NCI-H446 treated with DMSO at 0.1 percent for 48 hours (cell line): ENCODE measurements around the gene NDUFA8.

Experiments used
- DNase-seq: peaks from one replicate; lab custom pipeline; 2025; lab: John Stamatoyannopoulos, UW

The NDUFA8 gene

GRCh38 chr9:122184551-122184950, 25.0 kb upstream of the NDUFA8 start:
- DNase-seq: no peak

GRCh38 chr9:122183501-122183900, 23.9 kb upstream of the NDUFA8 start:
- DNase-seq: no peak

GRCh38 chr9:122180633-122181032, 21.1 kb upstream of the NDUFA8 start:
- DNase-seq: no peak

DNA sequence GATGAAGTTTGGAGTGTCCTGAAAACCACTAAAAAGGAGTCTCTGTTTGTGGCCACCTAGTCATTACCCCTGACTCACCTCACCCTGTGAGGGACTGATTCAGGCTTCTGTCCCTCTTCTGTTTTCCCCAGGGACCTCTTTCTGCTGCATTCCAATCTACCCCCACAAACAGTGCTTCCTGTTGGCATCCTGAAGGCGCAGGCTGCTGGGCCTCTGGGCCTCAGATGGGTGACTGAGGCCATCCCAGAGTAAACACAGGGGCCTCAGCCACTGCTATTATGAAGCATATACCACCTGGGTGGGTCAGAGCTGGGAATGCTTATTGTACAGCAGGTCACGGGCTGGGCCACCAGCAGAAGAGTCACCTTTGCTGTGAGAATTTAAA, 20.1 kb upstream of the NDUFA8 start:
- no peak for DNase-seq

- no peak for DNase-seq
These were observed 19.6 kb upstream of the NDUFA8 start for GRCh38 chr9:122179054-122179689.

DNA sequence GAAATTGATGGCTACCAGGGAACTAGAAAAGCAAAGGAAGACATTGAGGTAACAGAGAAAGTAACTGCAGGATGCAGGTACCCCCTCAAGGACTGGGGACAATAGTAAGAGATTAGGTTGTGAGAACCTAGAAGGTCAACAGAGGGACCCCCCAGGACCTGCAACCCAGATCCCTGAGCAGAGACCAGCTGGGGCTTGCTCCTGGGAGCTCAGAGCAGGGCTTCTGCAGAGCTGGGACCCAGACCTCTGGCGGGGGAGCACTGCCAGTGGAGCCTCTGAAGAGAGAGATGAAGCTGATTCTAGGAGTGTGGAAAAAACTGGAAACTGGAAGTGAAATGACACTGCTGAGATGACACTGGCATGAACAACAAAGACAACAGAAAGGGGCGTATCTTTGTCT, 17.3 kb upstream of the NDUFA8 start:
- DNase-seq: no peak

DNA sequence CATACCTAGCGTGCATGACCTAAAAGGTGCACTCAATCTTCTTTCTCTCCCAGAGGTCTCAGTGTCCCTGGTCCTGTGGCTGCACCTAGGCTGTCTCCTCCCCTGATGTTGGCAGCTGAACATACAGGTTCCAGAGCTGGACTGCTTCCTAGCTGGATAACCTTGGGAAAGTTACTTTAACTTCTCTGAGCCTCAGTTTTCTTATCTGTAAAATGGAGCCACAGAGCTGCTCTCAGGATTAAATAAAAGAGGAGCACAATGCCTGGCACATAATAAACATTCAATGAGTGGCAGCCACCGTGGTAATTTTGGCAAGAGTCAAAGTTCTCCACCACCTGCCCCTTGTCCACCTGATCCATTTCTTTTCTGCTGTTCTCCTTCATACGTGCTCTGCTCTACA, 14.1 kb upstream of the NDUFA8 start:
- no peak for DNase-seq

DNA sequence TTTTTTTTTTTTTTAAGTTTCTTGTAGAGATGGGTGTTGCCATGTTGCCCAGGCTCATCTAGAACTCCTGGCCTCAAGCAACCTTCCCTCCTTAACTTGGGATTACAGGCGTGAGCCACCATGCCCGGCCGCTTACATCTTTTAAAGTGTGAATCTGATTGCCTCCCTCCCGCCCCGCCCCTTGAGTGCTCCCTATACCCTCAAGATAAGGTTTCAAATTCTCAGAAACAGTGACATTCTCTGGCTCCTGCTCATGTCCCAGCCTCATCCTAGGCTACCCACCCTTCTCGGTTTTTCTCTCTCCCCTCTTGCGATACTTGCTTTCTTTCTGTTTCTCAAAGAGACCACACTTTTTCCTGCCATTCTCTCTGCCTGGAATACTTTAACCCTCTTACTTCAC, 12.6 kb upstream of the NDUFA8 start:
- DNase-seq: no peak

- DNase-seq: no peak
These were observed 8.8 kb upstream of the NDUFA8 start for GRCh38 chr9:122168356-122168755.

- no peak for DNase-seq
These were observed 4.7 kb upstream of the NDUFA8 start for GRCh38 chr9:122164286-122164685.

DNA sequence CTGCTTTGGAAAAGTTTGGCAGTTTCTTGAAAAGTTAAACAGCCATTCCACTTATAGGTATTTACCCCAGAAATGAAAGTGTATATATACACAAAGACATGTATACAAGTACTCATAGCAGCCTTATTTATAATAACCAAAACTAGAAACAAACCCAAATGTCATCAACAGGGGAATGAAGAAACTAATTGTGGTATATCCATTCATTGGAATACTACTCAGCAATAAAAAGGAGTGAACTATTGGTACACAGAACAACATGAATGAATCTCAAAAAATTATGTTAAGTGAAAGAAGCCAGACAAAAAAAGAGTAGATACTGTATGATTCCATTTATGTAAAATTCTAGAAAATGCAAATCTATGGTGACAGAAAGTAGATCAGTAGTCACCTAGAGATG, 2.8 kb upstream of the NDUFA8 start:
- no peak for DNase-seq

DNA sequence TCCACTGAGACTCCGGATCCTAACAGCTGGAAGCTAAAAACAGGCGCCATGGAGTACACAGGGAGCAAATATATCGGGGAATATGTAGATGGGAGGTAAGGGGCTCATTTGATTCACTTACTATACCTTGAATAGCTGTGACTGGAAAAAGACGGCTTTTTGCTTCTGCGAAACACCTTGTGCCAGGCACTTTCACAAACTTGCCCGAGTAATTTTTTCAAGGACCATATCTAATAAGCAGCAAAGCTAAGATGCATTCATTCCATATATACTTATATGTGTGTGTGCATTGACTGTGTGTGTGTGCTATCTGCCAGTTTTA, 307 bp upstream of the NDUFA8 start:
- DNase-seq: no peak

DNA sequence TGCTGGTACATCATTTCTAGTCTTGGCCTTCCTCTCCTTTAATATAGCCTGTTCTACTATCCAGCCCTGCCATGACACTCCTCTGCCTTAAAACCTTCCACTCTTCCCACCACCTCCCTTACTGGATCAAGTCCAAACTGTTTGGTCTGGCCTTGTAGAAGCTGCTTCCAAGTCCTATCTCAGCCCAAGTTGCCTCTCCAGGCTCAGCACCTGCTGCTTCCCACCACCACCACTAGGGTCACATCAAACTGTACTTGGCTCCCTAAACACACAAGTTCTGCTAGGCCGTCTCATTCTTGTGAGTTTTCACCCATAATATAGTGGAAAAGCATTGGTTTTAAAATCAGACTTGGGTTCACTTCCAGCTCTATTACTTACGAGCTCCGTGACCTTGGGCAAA, 1.4 kb downstream of the NDUFA8 start:
- DNase-seq: peak; percentile 3

DNA sequence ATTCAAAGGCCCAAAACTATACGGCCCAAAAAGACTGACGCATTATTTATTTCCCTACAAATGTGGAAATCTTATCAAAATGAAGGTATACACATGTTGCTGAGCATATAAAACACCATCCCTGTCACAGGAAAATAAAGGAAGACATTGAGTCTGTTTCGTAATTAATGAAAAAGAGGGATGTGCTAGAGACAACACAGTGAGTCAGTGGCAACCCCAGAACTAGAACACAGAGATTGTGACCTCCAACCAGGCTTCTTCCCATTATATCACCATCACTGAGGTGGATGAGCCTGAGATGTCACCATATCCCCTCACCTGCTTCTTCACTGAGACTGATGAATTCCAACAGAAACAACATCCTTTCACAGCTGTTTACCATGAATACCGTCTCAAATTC, 3.8 kb downstream of the NDUFA8 start:
- no peak for DNase-seq

GRCh38 chr9:122151267-122151828, 8.2 kb downstream of the NDUFA8 start:
- DNase-seq: no peak

GRCh38 chr9:122145592-122145863, 14.1 kb downstream of the NDUFA8 start:
- DNase-seq: no peak

GRCh38 chr9:122144836-122145591, 14.6 kb downstream of the NDUFA8 start:
- DNase-seq: no peak

- DNase-seq: no peak
These were observed 15.6 kb downstream of the NDUFA8 start for GRCh38 chr9:122143876-122144405.

DNA sequence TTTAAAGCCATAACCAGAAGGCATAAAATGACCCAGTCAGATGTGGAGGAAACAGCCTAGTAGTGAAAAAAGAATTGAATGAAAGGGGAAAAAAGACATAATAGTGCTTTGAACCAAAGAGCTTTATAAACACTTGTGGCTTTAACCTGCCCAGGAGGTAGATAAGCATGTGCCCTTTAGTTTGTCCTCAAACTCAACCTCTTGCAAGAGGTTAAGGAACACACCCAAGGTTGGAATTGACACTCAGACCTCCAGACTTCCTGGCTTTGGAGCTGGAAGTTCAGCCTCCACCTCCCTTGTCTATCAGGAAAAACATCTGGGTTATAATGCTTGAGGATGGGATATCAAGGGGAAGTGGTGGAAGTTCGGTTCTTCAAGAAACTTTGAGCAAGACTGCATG, 16.3 kb downstream of the NDUFA8 start:
- no peak for DNase-seq

- DNase-seq: no peak
These were observed 17.9 kb downstream of the NDUFA8 start for GRCh38 chr9:122141671-122142070.

- DNase-seq: no peak
These were observed 19.0 kb downstream of the NDUFA8 start for GRCh38 chr9:122140368-122141193.

DNA sequence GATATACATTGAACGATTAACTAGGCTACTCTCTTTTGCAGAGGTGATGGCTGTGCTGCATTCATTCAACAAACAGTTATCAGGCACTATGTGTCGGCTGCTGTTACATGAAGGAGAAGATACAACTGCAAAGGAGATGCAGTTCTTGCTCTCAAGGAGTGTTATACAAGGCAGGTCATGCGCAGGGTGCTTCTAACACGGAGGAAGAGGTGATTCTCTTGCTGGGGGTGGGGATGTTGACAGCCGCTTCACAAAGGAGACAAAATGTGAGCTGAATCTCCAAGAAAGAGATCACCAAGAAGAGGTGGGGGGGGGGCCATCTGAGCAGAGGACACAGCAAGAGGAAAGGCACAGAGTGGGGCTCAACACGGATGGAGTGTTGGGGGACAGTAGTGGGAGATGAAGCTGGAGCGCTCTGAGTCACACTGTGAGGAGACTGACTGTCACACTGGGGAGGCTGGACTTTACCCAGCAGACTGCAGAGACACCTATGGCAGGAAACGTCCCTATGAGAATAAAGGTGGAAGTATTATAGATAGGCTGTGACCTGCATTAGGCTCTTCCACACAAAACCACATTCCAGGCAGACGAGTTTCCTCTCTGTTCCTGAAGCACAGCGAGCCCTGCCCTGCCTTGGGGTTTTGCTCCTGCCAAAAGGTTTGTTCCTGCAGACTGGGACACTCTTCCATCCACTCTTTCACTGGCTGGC, 20.9 kb downstream of the NDUFA8 start:
- DNase-seq: no peak
